ENCODE data around the gene CFAP77. TPM values are rescaled to one million over a fixed set of nuclear protein-coding genes. Genes with fewer than 3 reads are reported as not detected.
A peak's percentile ranks its signal among the peaks of the same experiment; 100 is the strongest.

The CFAP77 gene
- total RNA-seq, 1 donor from 2014 or later, result under 0.01 TPM

- DNase-seq (ENCODE audit: low read depth in 2 of 2), result no peak
Measured at GRCh38 chr9:132407196-132407595, 2.8 kb upstream of the CFAP77 start.

GRCh38 chr9:132408521-132408920 is 1.5 kb upstream of the CFAP77 start:
- no peak for DNase-seq (ENCODE audit: low read depth in 2 of 2)

- no peak for DNase-seq (ENCODE audit: low read depth in 2 of 2)
Measured at GRCh38 chr9:132410642-132411041, 631 bp downstream of the CFAP77 start.

- DNase-seq (ENCODE audit: low read depth in 2 of 2), result peak; percentile 28 to 57
Measured at GRCh38 chr9:132411091-132411508, 1.1 kb downstream of the CFAP77 start.

- peak; percentile 32 to 33 for DNase-seq (ENCODE audit: low read depth in 2 of 2)
Measured at GRCh38 chr9:132412089-132412488, 2.1 kb downstream of the CFAP77 start.

GRCh38 chr9:132413926-132414325 is 3.9 kb downstream of the CFAP77 start:
- no peak for DNase-seq (ENCODE audit: low read depth in 2 of 2)

GRCh38 chr9:132414731-132415130 is 4.7 kb downstream of the CFAP77 start:
- DNase-seq (ENCODE audit: low read depth in 2 of 2), result no peak

- no peak for DNase-seq (ENCODE audit: low read depth in 2 of 2)
Measured at GRCh38 chr9:132415181-132415580, 5.2 kb downstream of the CFAP77 start.

GRCh38 chr9:132418726-132419363 is 8.8 kb downstream of the CFAP77 start:
- peak in 1 of 2 donors; percentile 17 for DNase-seq (ENCODE audit: low read depth in 2 of 2)

- DNase-seq (ENCODE audit: low read depth in 2 of 2), result no peak
Measured at GRCh38 chr9:132422574-132422973, 12.6 kb downstream of the CFAP77 start.

- no peak for DNase-seq (ENCODE audit: low read depth in 2 of 2)
Measured at GRCh38 chr9:132423503-132423902, 13.5 kb downstream of the CFAP77 start.

GRCh38 chr9:132424857-132425674 is 15.1 kb downstream of the CFAP77 start:
- no peak for DNase-seq (ENCODE audit: low read depth in 2 of 2)

- no peak for DNase-seq (ENCODE audit: low read depth in 2 of 2)
Measured at GRCh38 chr9:132425675-132426062, 15.7 kb downstream of the CFAP77 start.

GRCh38 chr9:132426639-132427414 is 16.8 kb downstream of the CFAP77 start:
- no peak for DNase-seq (ENCODE audit: low read depth in 2 of 2)

- no peak for DNase-seq (ENCODE audit: low read depth in 2 of 2)
Measured at GRCh38 chr9:132430998-132431397, 21.0 kb downstream of the CFAP77 start.

- DNase-seq (ENCODE audit: low read depth in 2 of 2), result no peak
Measured at GRCh38 chr9:132434881-132435280, 24.9 kb downstream of the CFAP77 start.

- DNase-seq (ENCODE audit: low read depth in 2 of 2), result peak in 1 of 2 donors; percentile 33
Measured at GRCh38 chr9:132439153-132439552, 29.1 kb downstream of the CFAP77 start.

GRCh38 chr9:132440735-132441134 is 30.7 kb downstream of the CFAP77 start:
- no peak for DNase-seq (ENCODE audit: low read depth in 2 of 2)

- no peak for DNase-seq (ENCODE audit: low read depth in 2 of 2)
Measured at GRCh38 chr9:132441404-132441803, 31.4 kb downstream of the CFAP77 start.

- no peak for DNase-seq (ENCODE audit: low read depth in 2 of 2)
Measured at GRCh38 chr9:132443951-132444607, 34.1 kb downstream of the CFAP77 start.

- DNase-seq (ENCODE audit: low read depth in 2 of 2), result no peak
Measured at GRCh38 chr9:132446887-132447286, 36.9 kb downstream of the CFAP77 start.

GRCh38 chr9:132447346-132447745 is 37.3 kb downstream of the CFAP77 start:
- no peak for DNase-seq (ENCODE audit: low read depth in 2 of 2)
